B cell (primary cell): Measurements from ENCODE around the gene PHACTR2. TPM values are rescaled to one million over a fixed set of nuclear protein-coding genes. Genes with fewer than 3 reads are reported as not detected.

ENCODE experiments used
- ATAC-seq: fragments of 200-7000 bp; cut with Tn5 transposase; one replicate; pipeline ENCODE4 v1.10.0; 2021; ENCODE audit warnings: low read depth, mild to moderate bottlenecking, moderate number of reproducible peaks, moderate library complexity
- CTCF ChIA-PET: fragments of 350-600 bp; sonication (Branson Sonifier 250); formaldehyde crosslinking; loops from one replicate; lab custom pipeline; 2021; ENCODE audit warnings: antibody characterized with exemption, inconsistent platforms; lab: Charles Lee
- POLR2A ChIA-PET: fragments of 350-600 bp; sonication (Branson Sonifier 250); formaldehyde crosslinking; loops from one replicate; lab custom pipeline; 2021; ENCODE audit warnings: antibody characterized with exemption; lab: Charles Lee
- DNase-seq: peaks from one replicate; pipeline ENCODE4 v3.0.0; 2013
- H2AFZ ChIP-seq: 2 replicates; pipeline ENCODE4 v1.6.1; 2012; ENCODE audit warnings: mild to moderate bottlenecking, low read depth, low read length; ENCODE audit not compliant: insufficient read depth, poor library complexity, severe bottlenecking
- H3K27ac ChIP-seq, 2 donors: 1 replicate in 1 of 2; 2 replicates in 1 of 2; pipeline ENCODE4 v1.5.1; 2012 to 2013; ENCODE audit warnings: low read length in 2 of 2, mild to moderate bottlenecking in 2 of 2, moderate library complexity in 1 of 2
- H3K27me3 ChIP-seq, 4 experiments: fragments of 200-600 bp in 1 of 4; sonication (generic) in 1 of 4; replicated peaks in 1 of 4; 1 replicate in 2 of 4; 2 replicates in 2 of 4; pipeline versions ENCODE4 v1.6.1 to v1.7.0; 2013 to 2016; ENCODE audit warnings: low read length in 3 of 4, mild to moderate bottlenecking in 2 of 4, mixed read lengths in 1 of 4, moderate library complexity in 1 of 4; ENCODE audit not compliant: insufficient read depth in 4 of 4, control insufficient read depth in 3 of 4; ENCODE audit errors: control extremely low read depth in 1 of 4
- H3K36me3 ChIP-seq, 2 experiments: replicated peaks in 1 of 2; 1 replicate in 1 of 2; 2 replicates in 1 of 2; pipeline versions ENCODE4 v1.6.1 to v1.7.1; 2013; ENCODE audit warnings: low read length in 1 of 2; ENCODE audit not compliant: insufficient read depth in 2 of 2, control insufficient read depth in 1 of 2; ENCODE audit errors: control extremely low read depth in 1 of 2, extremely low read depth in 1 of 2
- H3K4me1 ChIP-seq, 2 donors: fragments of 200-600 bp in 1 of 2; sonication (generic) in 1 of 2; 1 replicate in 1 of 2; 2 replicates in 1 of 2; pipeline versions ENCODE4 v1.5.1 to v1.6.1; 2013 to 2017; ENCODE audit warnings: low read length in 2 of 2; ENCODE audit not compliant: control insufficient read depth in 2 of 2, insufficient read depth in 2 of 2
- H3K4me2 ChIP-seq: replicated peaks from 2 replicates; pipeline ENCODE3; 2012; ENCODE audit warnings: mild to moderate bottlenecking, low read depth, low read length; ENCODE audit not compliant: poor library complexity, severe bottlenecking
- H3K4me3 ChIP-seq, 5 experiments: fragments of 200-600 bp in 1 of 5; sonication (generic) in 1 of 5; 1 replicate in 3 of 5; 2 replicates in 2 of 5; pipeline versions ENCODE4 v1.5.1 to v1.7.0; 2011 to 2016; ENCODE audit warnings: low read length in 4 of 5, mild to moderate bottlenecking in 4 of 5, low read depth in 2 of 5, control low read depth in 1 of 5, moderate library complexity in 1 of 5; ENCODE audit not compliant: insufficient read depth in 1 of 5; ENCODE audit errors: control extremely low read depth in 1 of 5, extremely low read depth in 1 of 5
- H3K79me2 ChIP-seq: fragments of 200-600 bp; sonication (generic); one replicate; pipeline ENCODE4 v1.6.0; 2016; ENCODE audit warnings: low read length; ENCODE audit not compliant: control insufficient read depth, insufficient read depth
- H3K9ac ChIP-seq: fragments of 200-600 bp; sonication (generic); 2 replicates; pipeline ENCODE4 v1.6.1; 2017; ENCODE audit warnings: mild to moderate bottlenecking, low read length, moderate library complexity
- H3K9me3 ChIP-seq, 3 donors: one replicate each; pipeline versions ENCODE4 v1.6.1 to v1.7.1; 2013; ENCODE audit warnings: low read length in 2 of 3; ENCODE audit not compliant: control insufficient read depth in 2 of 3, insufficient read depth in 1 of 3; ENCODE audit errors: control extremely low read depth in 1 of 3
- H4K20me1 ChIP-seq: 2 replicates; pipeline ENCODE4 v1.6.0; 2012; ENCODE audit warnings: mild to moderate bottlenecking, low read length; ENCODE audit not compliant: insufficient read depth, control insufficient read depth, poor library complexity, severe bottlenecking
- H3K27ac Mint-ChIP-seq: one replicate; pipeline ENCODE4 v1.8.0; 2021; ENCODE audit warnings: mixed read lengths
- H3K27me3 Mint-ChIP-seq: one replicate; pipeline ENCODE4 v1.8.0; 2021; ENCODE audit warnings: mixed read lengths
- H3K4me1 Mint-ChIP-seq: one replicate; pipeline ENCODE4 v1.8.0; 2021; ENCODE audit warnings: mixed read lengths
- H3K4me3 Mint-ChIP-seq: one replicate; pipeline ENCODE4 v1.8.0; 2021; ENCODE audit warnings: mixed read lengths
- H3K9me3 Mint-ChIP-seq: one replicate; pipeline ENCODE4 v1.8.0; 2022; ENCODE audit warnings: mixed read lengths; ENCODE audit not compliant: insufficient read depth
- EZH2 ChIP-seq: IDR thresholded peaks from 2 replicates; pipeline ENCODE4 v1.6.1; 2012; ENCODE audit warnings: borderline replicate concordance, low read depth, mild to moderate bottlenecking, moderate library complexity, low read length; ENCODE audit not compliant: insufficient read depth, poor library complexity, severe bottlenecking
- WGBS: methylation state at CpG from one replicate; pipeline ENCODE4 v1.1.5; 2013; ENCODE audit warnings: missing lambda C conversion rate; ENCODE audit not compliant: insufficient coverage; 5-methylcytosine and 5-hydroxymethylcytosine counted together
- intact Hi-C: fragments of 100-400 bp; cut with micrococcal nuclease; formaldehyde crosslinking; loops from one replicate; pipeline ENCODE4 v1.10.0; 2022
- polyA plus RNA-seq: library from polyadenylated mRNA; depleted of rRNA; stranded (reverse); fragments of >200 nt; gene quantifications from 2 replicates; pipeline ENCODE4 v1.2.3, GENCODE V29; 2012
- total RNA-seq, 2 donors: library from RNA; stranded (reverse); fragments of 120-200 nt in 1 of 2; gene quantifications; 1 replicate in 1 of 2; 2 replicates in 1 of 2; pipeline versions ENCODE4 v1.2.3 to v1.2.4, GENCODE V29; 2013 to 2022
- TF ChIP-seq, protein P1 (sequence below): fragments of 200-600 bp; IDR thresholded peaks from one replicate; pipeline ENCODE4 v1.8.0; 2022; ENCODE audit warnings: antibody characterized with exemption, mild to moderate bottlenecking

PHACTR2 gene
- total and polyA plus RNA-seq, 2 donors (not counting 1 experiment from before 2014, with no cell fraction given), result 1.1 to 10.6 TPM

DNA sequence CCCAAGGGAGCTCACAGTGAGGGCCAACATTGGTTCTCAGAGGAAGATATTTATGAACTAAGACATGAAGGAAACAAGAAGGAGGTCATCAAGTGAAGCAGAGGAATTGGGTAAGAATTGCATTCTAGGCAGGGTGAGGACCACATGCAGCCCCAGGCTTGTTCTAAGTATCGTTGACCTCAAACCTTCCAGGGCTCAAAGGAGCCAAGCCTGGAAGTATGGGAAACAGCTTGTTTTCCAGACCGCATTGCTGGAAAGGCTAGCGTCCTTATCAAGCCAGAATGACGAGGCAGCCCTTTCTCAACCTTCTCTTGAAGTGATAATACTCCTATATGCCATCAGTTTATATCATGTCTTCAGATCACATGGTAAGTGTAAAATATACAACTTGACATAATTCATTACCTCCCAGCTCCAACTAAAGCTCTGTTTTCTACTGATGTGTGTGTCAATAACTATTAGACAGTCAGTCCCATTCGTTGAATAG lies 79.6 kb downstream of the PHACTR2 start:
- Histone ChIP-seq H3K27ac (no peak overlapping the region), H3K4me3 (no peak overlapping the region), H3K27me3 (no peaks in the 10 kb centered on the region), H3K79me2 (no peaks in the 10 kb centered on the region), H4K20me1 (no peaks in the 10 kb centered on the region), H3K4me1 (no peaks in the 10 kb centered on the region), H2AFZ (no peak overlapping the region), H3K4me2 (no peak overlapping the region), H3K36me3 (no peaks in the 10 kb centered on the region), H3K9me3 (no peaks in the 10 kb centered on the region), H3K9ac (no peak overlapping the region)
- POLR2A ChIA-PET, result no interaction called here
- CTCF ChIA-PET, result no interaction called here
- no peaks in the 10 kb centered on the region for H3K27me3 Mint-ChIP-seq
- ATAC-seq (no peak), DNase-seq (no peak)
- H3K9me3 Mint-ChIP-seq, result no peaks in the 10 kb centered on the region
- H3K27ac Mint-ChIP-seq, result no peak overlapping the region
- 100% methylated on average over 1 of the region's 5 CpGs for WGBS
- intact Hi-C loops, result no loop called here
- H3K4me1 Mint-ChIP-seq, result peaks cover 3% of the 10 kb centered on the region
- TF ChIP-seq, protein P1, sequence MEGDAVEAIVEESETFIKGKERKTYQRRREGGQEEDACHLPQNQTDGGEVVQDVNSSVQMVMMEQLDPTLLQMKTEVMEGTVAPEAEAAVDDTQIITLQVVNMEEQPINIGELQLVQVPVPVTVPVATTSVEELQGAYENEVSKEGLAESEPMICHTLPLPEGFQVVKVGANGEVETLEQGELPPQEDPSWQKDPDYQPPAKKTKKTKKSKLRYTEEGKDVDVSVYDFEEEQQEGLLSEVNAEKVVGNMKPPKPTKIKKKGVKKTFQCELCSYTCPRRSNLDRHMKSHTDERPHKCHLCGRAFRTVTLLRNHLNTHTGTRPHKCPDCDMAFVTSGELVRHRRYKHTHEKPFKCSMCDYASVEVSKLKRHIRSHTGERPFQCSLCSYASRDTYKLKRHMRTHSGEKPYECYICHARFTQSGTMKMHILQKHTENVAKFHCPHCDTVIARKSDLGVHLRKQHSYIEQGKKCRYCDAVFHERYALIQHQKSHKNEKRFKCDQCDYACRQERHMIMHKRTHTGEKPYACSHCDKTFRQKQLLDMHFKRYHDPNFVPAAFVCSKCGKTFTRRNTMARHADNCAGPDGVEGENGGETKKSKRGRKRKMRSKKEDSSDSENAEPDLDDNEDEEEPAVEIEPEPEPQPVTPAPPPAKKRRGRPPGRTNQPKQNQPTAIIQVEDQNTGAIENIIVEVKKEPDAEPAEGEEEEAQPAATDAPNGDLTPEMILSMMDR, result no peak
- no peak for TF ChIP-seq EZH2
- no peak overlapping the region for H3K4me3 Mint-ChIP-seq

DNA sequence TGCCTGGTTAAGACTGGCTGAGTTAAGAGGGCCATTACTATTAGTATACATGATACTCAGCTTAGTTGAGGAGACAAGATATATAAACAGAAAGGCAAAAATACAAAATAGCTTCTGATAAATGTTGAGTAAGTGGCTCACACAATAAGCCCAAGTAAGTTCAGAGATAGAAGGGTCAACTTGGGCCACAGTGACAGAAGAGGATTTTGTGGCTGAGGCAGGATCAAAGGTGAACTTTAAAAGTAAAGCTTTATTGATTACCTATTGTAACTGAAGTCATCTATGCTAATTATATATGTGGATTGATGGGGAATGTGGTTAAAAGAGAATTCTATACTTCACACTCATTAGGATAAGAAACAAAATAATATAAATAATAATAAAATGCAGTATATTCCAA lies 80.8 kb downstream of the PHACTR2 start:
- DNase-seq (no peak), ATAC-seq (no peak)
- no peak overlapping the region for H2AFZ ChIP-seq
- no peaks in the 10 kb centered on the region for H3K36me3 ChIP-seq
- Mint-ChIP-seq H3K27ac (no peak overlapping the region), H3K4me1 (peaks cover 3% of the 10 kb centered on the region), H3K4me3 (no peak overlapping the region), H3K9me3 (no peaks in the 10 kb centered on the region), H3K27me3 (no peaks in the 10 kb centered on the region)
- H4K20me1 ChIP-seq, result no peaks in the 10 kb centered on the region
- no peak overlapping the region for H3K4me2 ChIP-seq
- no peak overlapping the region for H3K9ac ChIP-seq
- ChIA-PET CTCF (no interaction called here), POLR2A (no interaction called here)
- no peak overlapping the region for H3K27ac ChIP-seq
- no peak for TF ChIP-seq EZH2
- TF ChIP-seq, protein P1, result no peak
- H3K4me3 ChIP-seq, result no peak overlapping the region
- intact Hi-C loops, result no loop called here
- no peaks in the 10 kb centered on the region for H3K79me2 ChIP-seq
- H3K4me1 ChIP-seq, result no peaks in the 10 kb centered on the region
- H3K9me3 ChIP-seq, result no peaks in the 10 kb centered on the region
- H3K27me3 ChIP-seq, result no peaks in the 10 kb centered on the region
